ENCODE results near the gene RTP1.

The RTP1 gene

GRCh38 chr3:187165144-187165543 is 32.1 kb upstream of the RTP1 start:
- TF ChIP-seq RAD21 (IDR thresholded peaks at IDR 0.05; ENCODE audit: low read depth) (peak; percentile 66), CEBPB (IDR thresholded peaks at IDR 0.05) (no peak), CREB1 (IDR thresholded peaks at IDR 0.05; ENCODE audit: low read depth) (no peak)

DNA sequence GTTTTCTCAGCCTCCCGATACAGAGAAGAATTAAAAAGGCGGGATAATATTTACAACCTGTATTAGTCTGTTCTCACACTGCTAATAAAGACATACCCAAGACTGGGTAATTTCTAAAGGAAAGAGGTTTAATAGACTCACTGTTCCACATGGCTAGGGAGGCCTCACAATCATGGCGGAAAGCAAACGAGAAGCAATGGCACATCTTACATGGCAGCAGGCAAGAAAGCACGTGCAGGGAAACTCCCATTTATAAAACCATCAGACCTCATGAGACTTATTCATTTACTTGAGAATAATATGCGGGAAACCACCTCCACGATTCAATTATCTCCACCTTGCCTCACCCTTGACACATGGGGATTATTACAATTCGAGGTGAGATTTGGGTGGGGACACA is 30.5 kb upstream of the RTP1 start:
- no peak for TF ChIP-seq EP300 (IDR thresholded peaks at IDR 0.05; ENCODE audit: borderline replicate concordance)
- TF ChIP-seq TCF12 (IDR thresholded peaks at IDR 0.05; ENCODE audit: low read depth), result no peak
- TF ChIP-seq, protein P1, sequence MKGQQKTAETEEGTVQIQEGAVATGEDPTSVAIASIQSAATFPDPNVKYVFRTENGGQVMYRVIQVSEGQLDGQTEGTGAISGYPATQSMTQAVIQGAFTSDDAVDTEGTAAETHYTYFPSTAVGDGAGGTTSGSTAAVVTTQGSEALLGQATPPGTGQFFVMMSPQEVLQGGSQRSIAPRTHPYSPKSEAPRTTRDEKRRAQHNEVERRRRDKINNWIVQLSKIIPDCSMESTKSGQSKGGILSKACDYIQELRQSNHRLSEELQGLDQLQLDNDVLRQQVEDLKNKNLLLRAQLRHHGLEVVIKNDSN (IDR thresholded peaks at IDR 0.05), result no peak
- no peak for TF ChIP-seq TEAD4 (IDR thresholded peaks at IDR 0.05)
- TF ChIP-seq EGR1 (IDR thresholded peaks at IDR 0.05), result no peak
- TF ChIP-seq, protein P2, sequence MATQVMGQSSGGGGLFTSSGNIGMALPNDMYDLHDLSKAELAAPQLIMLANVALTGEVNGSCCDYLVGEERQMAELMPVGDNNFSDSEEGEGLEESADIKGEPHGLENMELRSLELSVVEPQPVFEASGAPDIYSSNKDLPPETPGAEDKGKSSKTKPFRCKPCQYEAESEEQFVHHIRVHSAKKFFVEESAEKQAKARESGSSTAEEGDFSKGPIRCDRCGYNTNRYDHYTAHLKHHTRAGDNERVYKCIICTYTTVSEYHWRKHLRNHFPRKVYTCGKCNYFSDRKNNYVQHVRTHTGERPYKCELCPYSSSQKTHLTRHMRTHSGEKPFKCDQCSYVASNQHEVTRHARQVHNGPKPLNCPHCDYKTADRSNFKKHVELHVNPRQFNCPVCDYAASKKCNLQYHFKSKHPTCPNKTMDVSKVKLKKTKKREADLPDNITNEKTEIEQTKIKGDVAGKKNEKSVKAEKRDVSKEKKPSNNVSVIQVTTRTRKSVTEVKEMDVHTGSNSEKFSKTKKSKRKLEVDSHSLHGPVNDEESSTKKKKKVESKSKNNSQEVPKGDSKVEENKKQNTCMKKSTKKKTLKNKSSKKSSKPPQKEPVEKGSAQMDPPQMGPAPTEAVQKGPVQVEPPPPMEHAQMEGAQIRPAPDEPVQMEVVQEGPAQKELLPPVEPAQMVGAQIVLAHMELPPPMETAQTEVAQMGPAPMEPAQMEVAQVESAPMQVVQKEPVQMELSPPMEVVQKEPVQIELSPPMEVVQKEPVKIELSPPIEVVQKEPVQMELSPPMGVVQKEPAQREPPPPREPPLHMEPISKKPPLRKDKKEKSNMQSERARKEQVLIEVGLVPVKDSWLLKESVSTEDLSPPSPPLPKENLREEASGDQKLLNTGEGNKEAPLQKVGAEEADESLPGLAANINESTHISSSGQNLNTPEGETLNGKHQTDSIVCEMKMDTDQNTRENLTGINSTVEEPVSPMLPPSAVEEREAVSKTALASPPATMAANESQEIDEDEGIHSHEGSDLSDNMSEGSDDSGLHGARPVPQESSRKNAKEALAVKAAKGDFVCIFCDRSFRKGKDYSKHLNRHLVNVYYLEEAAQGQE (IDR thresholded peaks at IDR 0.05; ENCODE audit: low read depth), result no peak
- TF ChIP-seq TAF1 (IDR thresholded peaks at IDR 0.05; ENCODE audit: low read depth), result no peak
- no peak for TF ChIP-seq ZBTB7A (IDR thresholded peaks at IDR 0.05; ENCODE audit: low read depth)
- no peak for TF ChIP-seq FOXM1 (IDR thresholded peaks at IDR 0.05; ENCODE audit: borderline replicate concordance, low read depth)
- TF ChIP-seq CREB1 (IDR thresholded peaks at IDR 0.05; ENCODE audit: low read depth), result no peak

- TF ChIP-seq TEAD4 (IDR thresholded peaks at IDR 0.05), result no peak
- no peak for TF ChIP-seq ZBTB7A (IDR thresholded peaks at IDR 0.05; ENCODE audit: low read depth)
- TF ChIP-seq CREB1 (IDR thresholded peaks at IDR 0.05; ENCODE audit: low read depth), result no peak
- TF ChIP-seq, protein P2 (IDR thresholded peaks at IDR 0.05; ENCODE audit: low read depth), result no peak
- TF ChIP-seq, protein P1 (IDR thresholded peaks at IDR 0.05), result no peak
- TF ChIP-seq, protein P3, sequence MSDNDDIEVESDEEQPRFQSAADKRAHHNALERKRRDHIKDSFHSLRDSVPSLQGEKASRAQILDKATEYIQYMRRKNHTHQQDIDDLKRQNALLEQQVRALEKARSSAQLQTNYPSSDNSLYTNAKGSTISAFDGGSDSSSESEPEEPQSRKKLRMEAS (IDR thresholded peaks at IDR 0.05), result no peak
- no peak for TF ChIP-seq CEBPB (IDR thresholded peaks at IDR 0.05)
- no peak for TF ChIP-seq NFIC (IDR thresholded peaks at IDR 0.05)
- no peak for TF ChIP-seq YY1 (IDR thresholded peaks at IDR 0.05; ENCODE audit: low read depth)
- TF ChIP-seq TCF12 (IDR thresholded peaks at IDR 0.05; ENCODE audit: low read depth), result no peak
- no peak for TF ChIP-seq EP300 (IDR thresholded peaks at IDR 0.05; ENCODE audit: borderline replicate concordance)
- TF ChIP-seq TAF1 (IDR thresholded peaks at IDR 0.05; ENCODE audit: low read depth), result no peak
- TF ChIP-seq EGR1 (IDR thresholded peaks at IDR 0.05), result no peak
- TF ChIP-seq RAD21 (IDR thresholded peaks at IDR 0.05; ENCODE audit: low read depth), result no peak
- TF ChIP-seq FOXM1 (IDR thresholded peaks at IDR 0.05; ENCODE audit: borderline replicate concordance, low read depth), result no peak
These were observed 29.5 kb upstream of the RTP1 start for GRCh38 chr3:187167777-187168176.

DNA sequence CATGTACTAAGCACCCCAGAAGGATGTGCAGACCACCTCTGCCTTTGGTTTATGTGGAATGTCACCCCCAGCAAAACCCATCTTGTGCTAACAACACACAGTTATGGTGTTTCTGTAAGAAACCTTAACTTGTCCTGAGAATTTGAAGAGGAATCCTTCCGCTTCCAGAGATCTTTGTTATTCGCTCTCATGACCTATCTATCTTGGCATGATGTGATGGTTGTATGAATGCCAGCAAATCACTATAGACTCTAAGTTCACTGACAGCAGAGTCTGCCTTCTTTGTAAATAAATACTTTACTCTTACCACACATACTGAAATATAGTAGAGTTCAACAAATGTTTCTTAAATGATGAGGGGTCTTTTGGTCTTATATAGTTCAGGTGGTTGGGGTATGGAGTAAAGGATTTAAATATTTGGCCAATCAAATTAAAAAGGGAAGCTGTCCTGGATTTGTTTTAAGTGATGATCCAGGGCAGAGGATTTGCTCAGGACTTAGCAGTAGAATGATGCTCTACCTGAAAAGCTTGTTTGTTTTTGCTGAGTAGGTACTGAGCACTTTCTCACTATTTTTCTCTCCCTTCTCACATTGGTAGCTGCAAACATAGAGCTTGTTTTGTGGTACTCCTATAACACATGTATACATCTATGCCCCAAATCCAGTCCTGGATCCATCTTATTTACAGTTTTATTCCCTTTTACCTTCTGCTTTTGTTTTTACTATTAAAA is 27.9 kb upstream of the RTP1 start:
- TF ChIP-seq, protein P1 (IDR thresholded peaks at IDR 0.05), result no peak
- TF ChIP-seq EGR1 (IDR thresholded peaks at IDR 0.05) (no peak), RAD21 (IDR thresholded peaks at IDR 0.05; ENCODE audit: low read depth) (no peak), NFIC (IDR thresholded peaks at IDR 0.05) (no peak), TCF12 (IDR thresholded peaks at IDR 0.05; ENCODE audit: low read depth) (no peak), ZBTB7A (IDR thresholded peaks at IDR 0.05; ENCODE audit: low read depth) (no peak), FOXM1 (IDR thresholded peaks at IDR 0.05; ENCODE audit: borderline replicate concordance, low read depth) (no peak), YY1 (IDR thresholded peaks at IDR 0.05; ENCODE audit: low read depth) (no peak), CREB1 (IDR thresholded peaks at IDR 0.05; ENCODE audit: low read depth) (no peak), TAF1 (IDR thresholded peaks at IDR 0.05; ENCODE audit: low read depth) (no peak), EP300 (IDR thresholded peaks at IDR 0.05; ENCODE audit: borderline replicate concordance) (no peak), CEBPB (IDR thresholded peaks at IDR 0.05) (no peak), TEAD4 (IDR thresholded peaks at IDR 0.05) (no peak)
- TF ChIP-seq, protein P2 (IDR thresholded peaks at IDR 0.05; ENCODE audit: low read depth), result no peak
- TF ChIP-seq, protein P3 (IDR thresholded peaks at IDR 0.05), result no peak
